Panc1 (cell line): ENCODE measurements around the gene PCDHGA6. TPM values are rescaled to one million over a fixed set of nuclear protein-coding genes. Genes with fewer than 3 reads are reported as not detected.
"Not testable (repeated sequence)": the region's sequence is repeated elsewhere in the genome, so short reads cannot be mapped to it uniquely, and the experiment has no call there.

Source experiments
- ATAC-seq: fragments of 200-7000 bp; cut with Tn5 transposase; 2 replicates; pipeline ENCODE4 v1.9.1; 2020; ENCODE audit warnings: mild to moderate bottlenecking, moderate library complexity
- BruUV-seq: library from RNA; stranded (reverse); fragments of 400-500 nt; replicated peaks from 2 replicates; lab custom pipeline; 2021; lab: Mats Ljungman, UMichigan
- CTCF ChIA-PET: fragments of 300-600 bp; sonication (Branson Sonifier 250); formaldehyde crosslinking; loops from one replicate; lab custom pipeline; 2022; ENCODE audit warnings: antibody characterized with exemption; lab: Charles Lee
- POLR2A ChIA-PET: fragments of 300-600 bp; sonication (Branson Sonifier 250); formaldehyde crosslinking; loops from one replicate; lab custom pipeline; 2022; ENCODE audit warnings: antibody characterized with exemption; lab: Charles Lee
- DNase-seq: peaks from one replicate; pipeline ENCODE4 v3.0.0-alpha.2; 2010; ENCODE audit warnings: low read depth, low spot score
- H3K27ac ChIP-seq: 2 replicates; pipeline ENCODE4 v1.5.1; 2011; ENCODE audit warnings: mild to moderate bottlenecking, low read length, inconsistent platforms
- H3K27me3 ChIP-seq: fragments of 200-500 bp; sonication (Bioruptor generic); 2 replicates; pipeline ENCODE4 v1.6.0; 2014; ENCODE audit warnings: low read length, inconsistent platforms; ENCODE audit not compliant: control insufficient read depth, insufficient read depth
- H3K36me3 ChIP-seq: fragments of 200-500 bp; sonication (Bioruptor generic); 2 replicates; pipeline ENCODE4 v1.5.1; 2014; ENCODE audit warnings: inconsistent platforms, mild to moderate bottlenecking, low read length, moderate library complexity; ENCODE audit not compliant: control insufficient read depth, insufficient read depth
- H3K4me1 ChIP-seq: 2 replicates; pipeline ENCODE4 v1.5.1; 2011; ENCODE audit warnings: inconsistent platforms, mild to moderate bottlenecking, low read length, moderate library complexity; ENCODE audit not compliant: control insufficient read depth, insufficient read depth
- H3K4me3 ChIP-seq, 2 experiments: 2 replicates each; pipeline ENCODE4 v1.5.1; 2011 to 2012; ENCODE audit warnings: low read depth in 2 of 2, low read length in 2 of 2, mild to moderate bottlenecking in 2 of 2, inconsistent platforms in 1 of 2, moderate library complexity in 1 of 2
- H3K9me3 ChIP-seq: fragments of 200-500 bp; sonication (Bioruptor generic); 2 replicates; pipeline ENCODE4 v1.5.1; 2014; ENCODE audit warnings: low read depth, mild to moderate bottlenecking, inconsistent platforms, low read length, moderate library complexity; ENCODE audit not compliant: control insufficient read depth, insufficient read depth
- POLR2AphosphoS5 ChIP-seq: IDR thresholded peaks from 2 replicates; pipeline ENCODE4 v1.6.1; 2012; ENCODE audit warnings: mild to moderate bottlenecking, low read depth, low read length, moderate library complexity
- SIN3A ChIP-seq: IDR thresholded peaks from 2 replicates; pipeline ENCODE4 v1.6.1; 2012; ENCODE audit warnings: low read depth, mild to moderate bottlenecking, low read length, moderate library complexity, borderline replicate concordance; ENCODE audit not compliant: insufficient read depth
- TCF7L2 ChIP-seq: IDR thresholded peaks from 2 replicates; pipeline ENCODE4 v1.6.1; 2011; ENCODE audit warnings: mild to moderate bottlenecking, low read depth, low read length, inconsistent platforms
- in situ Hi-C: cut with HindIII; loops from 2 replicates; pipeline ENCODE4 v1.10.0; 2016; ENCODE audit warnings: low sequenced_read_pairs, low pct_unique_long_range_greater_than_20kb
- intact Hi-C: fragments of 100-400 bp; cut with micrococcal nuclease; formaldehyde crosslinking; loops from one replicate; pipeline ENCODE4 v1.10.0; 2022; ENCODE audit not compliant: unreplicated experiment
- total RNA-seq: library from RNA; stranded (reverse); gene quantifications from one replicate; pipeline ENCODE4 v1.2.1, GENCODE V29; 2021; ENCODE audit not compliant: unreplicated experiment
- TF ChIP-seq, protein P1 (sequence below), 2 experiments: IDR thresholded peaks; 2 replicates each; pipeline ENCODE4 v1.6.1; 2011 to 2012; ENCODE audit warnings: low read depth in 2 of 2, control low read depth in 1 of 2, low read length in 1 of 2, mild to moderate bottlenecking in 1 of 2, moderate library complexity in 1 of 2; ENCODE audit not compliant: insufficient read depth in 1 of 2
- TF ChIP-seq, protein P2 (sequence below): fragments of 450-650 bp; IDR thresholded peaks from 2 replicates; pipeline ENCODE4 v1.5.1; 2017; ENCODE audit warnings: mild to moderate bottlenecking

The PCDHGA6 gene
- total RNA-seq, 1 experiment from 2014 or later: 0.59 TPM

DNA sequence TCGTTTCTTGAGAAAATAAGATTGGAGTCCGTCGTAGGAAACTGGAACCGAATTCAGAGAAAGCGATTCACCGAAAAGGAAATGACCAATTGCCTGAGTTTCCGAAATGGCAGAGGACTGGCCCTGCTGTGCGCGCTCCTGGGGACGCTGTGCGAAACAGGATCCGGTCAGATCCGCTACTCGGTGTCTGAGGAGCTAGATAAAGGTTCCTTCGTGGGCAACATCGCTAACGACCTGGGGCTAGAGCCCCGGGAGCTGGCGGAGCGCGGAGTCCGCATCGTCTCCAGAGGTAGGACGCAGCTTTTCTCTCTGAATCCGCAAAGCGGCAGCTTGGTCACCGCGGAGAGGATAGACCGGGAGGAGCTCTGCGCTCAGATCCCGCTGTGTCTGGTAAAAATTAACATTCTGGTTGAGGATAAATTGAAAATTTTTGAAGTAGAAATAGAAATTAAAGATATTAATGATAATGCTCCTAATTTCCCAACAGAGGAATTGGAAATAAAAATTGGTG lies 29.7 kb upstream of the PCDHGA6 start:
- H3K4me1 ChIP-seq: no peaks in the 10 kb centered on the region
- H3K27me3 ChIP-seq: no peaks in the 10 kb centered on the region; the same call in 1 of the 2 replicates
- intact Hi-C loops: no loop called here
- BruUV-seq: no TSS peak
- ChIA-PET CTCF (interaction anchor here (0.7 kb wide), 1 partner anchor 287 kb away, joined by 3 read pairs; no protein-coding TSS in a partner anchor), POLR2A (interaction anchor here (0.5 to 0.7 kb wide), 2 partner anchors 9 to 13 kb away, joined by 3 to 9 read pairs; partner anchors contain the start of gene PCDHGA1)
- no peak for DNase-seq
- ATAC-seq: no peak
- TF ChIP-seq SIN3A: no peak
- TF ChIP-seq TCF7L2: no peak
- TF ChIP-seq, protein P1, sequence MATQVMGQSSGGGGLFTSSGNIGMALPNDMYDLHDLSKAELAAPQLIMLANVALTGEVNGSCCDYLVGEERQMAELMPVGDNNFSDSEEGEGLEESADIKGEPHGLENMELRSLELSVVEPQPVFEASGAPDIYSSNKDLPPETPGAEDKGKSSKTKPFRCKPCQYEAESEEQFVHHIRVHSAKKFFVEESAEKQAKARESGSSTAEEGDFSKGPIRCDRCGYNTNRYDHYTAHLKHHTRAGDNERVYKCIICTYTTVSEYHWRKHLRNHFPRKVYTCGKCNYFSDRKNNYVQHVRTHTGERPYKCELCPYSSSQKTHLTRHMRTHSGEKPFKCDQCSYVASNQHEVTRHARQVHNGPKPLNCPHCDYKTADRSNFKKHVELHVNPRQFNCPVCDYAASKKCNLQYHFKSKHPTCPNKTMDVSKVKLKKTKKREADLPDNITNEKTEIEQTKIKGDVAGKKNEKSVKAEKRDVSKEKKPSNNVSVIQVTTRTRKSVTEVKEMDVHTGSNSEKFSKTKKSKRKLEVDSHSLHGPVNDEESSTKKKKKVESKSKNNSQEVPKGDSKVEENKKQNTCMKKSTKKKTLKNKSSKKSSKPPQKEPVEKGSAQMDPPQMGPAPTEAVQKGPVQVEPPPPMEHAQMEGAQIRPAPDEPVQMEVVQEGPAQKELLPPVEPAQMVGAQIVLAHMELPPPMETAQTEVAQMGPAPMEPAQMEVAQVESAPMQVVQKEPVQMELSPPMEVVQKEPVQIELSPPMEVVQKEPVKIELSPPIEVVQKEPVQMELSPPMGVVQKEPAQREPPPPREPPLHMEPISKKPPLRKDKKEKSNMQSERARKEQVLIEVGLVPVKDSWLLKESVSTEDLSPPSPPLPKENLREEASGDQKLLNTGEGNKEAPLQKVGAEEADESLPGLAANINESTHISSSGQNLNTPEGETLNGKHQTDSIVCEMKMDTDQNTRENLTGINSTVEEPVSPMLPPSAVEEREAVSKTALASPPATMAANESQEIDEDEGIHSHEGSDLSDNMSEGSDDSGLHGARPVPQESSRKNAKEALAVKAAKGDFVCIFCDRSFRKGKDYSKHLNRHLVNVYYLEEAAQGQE (IDR thresholded peaks at IDR 0.05; ENCODE audit: insufficient read depth in 1 of 2, low read depth in 2 of 2, low read length in 1 of 2): no peak
- TF ChIP-seq, protein P2, sequence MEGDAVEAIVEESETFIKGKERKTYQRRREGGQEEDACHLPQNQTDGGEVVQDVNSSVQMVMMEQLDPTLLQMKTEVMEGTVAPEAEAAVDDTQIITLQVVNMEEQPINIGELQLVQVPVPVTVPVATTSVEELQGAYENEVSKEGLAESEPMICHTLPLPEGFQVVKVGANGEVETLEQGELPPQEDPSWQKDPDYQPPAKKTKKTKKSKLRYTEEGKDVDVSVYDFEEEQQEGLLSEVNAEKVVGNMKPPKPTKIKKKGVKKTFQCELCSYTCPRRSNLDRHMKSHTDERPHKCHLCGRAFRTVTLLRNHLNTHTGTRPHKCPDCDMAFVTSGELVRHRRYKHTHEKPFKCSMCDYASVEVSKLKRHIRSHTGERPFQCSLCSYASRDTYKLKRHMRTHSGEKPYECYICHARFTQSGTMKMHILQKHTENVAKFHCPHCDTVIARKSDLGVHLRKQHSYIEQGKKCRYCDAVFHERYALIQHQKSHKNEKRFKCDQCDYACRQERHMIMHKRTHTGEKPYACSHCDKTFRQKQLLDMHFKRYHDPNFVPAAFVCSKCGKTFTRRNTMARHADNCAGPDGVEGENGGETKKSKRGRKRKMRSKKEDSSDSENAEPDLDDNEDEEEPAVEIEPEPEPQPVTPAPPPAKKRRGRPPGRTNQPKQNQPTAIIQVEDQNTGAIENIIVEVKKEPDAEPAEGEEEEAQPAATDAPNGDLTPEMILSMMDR: no peak
- TF ChIP-seq POLR2AphosphoS5: no peak
- H3K9me3 ChIP-seq: no peaks in the 10 kb centered on the region; the same call in 1 of the 2 replicates
- in situ Hi-C loops: loop anchor here (25.0 kb wide), 1 partner anchor 157 kb away; the partner anchor contains the start of genes PCDHB10, PCDHB11, PCDHB16 and PCDHB8
- H3K4me3 ChIP-seq: no peak overlapping the region
- no peak overlapping the region for H3K27ac ChIP-seq
- no peaks in the 10 kb centered on the region for H3K36me3 ChIP-seq

DNA sequence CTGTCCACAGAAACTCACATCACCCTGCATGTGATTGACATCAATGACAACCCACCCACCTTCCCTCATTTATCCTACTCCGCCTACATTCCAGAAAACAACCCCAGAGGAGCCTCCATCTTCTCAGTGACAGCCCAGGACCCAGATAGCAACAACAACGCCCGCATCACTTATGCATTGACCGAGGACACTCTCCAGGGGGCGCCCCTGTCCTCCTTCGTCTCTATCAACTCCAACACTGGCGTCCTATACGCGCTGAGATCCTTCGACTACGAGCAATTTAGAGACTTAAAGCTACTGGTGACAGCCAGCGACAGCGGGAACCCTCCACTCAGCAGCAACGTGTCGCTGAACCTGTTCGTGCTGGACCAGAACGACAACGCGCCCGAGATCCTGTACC lies 28.4 kb upstream of the PCDHGA6 start:
- no peaks in the 10 kb centered on the region; the same call in 1 of the 2 replicates for H3K9me3 ChIP-seq
- BruUV-seq: no TSS peak
- no peaks in the 10 kb centered on the region; the same call in 1 of the 2 replicates for H3K27me3 ChIP-seq
- TF ChIP-seq, protein P1 (IDR thresholded peaks at IDR 0.05; ENCODE audit: insufficient read depth in 1 of 2, low read depth in 2 of 2, low read length in 1 of 2): no peak
- TF ChIP-seq TCF7L2 (no peak), POLR2AphosphoS5 (no peak), SIN3A (no peak)
- TF ChIP-seq, protein P2: no peak
- H3K27ac ChIP-seq: no peak overlapping the region
- ChIA-PET POLR2A (no interaction called here), CTCF (no interaction called here)
- no peak for DNase-seq
- in situ Hi-C loops (loop anchor here (25.0 kb wide), 1 partner anchor 158 kb away; the partner anchor contains the start of genes PCDHB10, PCDHB11, PCDHB16 and PCDHB8), intact Hi-C loops (no loop called here)
- ATAC-seq: no peak
- H3K4me3 ChIP-seq: no peak overlapping the region
- no peaks in the 10 kb centered on the region for H3K36me3 ChIP-seq
- no peaks in the 10 kb centered on the region for H3K4me1 ChIP-seq

DNA sequence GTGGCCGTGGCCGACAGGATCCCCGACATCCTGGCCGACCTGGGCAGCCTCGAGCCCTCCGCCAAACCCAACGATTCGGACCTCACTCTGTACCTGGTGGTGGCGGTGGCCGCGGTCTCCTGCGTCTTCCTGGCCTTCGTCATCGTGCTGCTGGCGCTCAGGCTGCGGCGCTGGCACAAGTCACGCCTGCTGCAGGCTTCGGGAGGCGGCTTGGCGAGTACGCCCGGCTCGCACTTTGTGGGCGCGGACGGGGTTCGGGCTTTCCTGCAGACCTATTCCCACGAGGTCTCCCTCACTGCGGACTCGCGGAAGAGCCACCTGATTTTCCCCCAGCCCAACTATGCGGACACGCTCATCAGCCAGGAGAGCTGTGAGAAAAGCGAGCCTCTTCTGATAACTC lies 27.7 kb upstream of the PCDHGA6 start:
- H3K36me3 ChIP-seq, DNase-seq, H3K27me3 ChIP-seq, intact Hi-C loops, H3K4me3 ChIP-seq, H3K27ac ChIP-seq, CTCF ChIA-PET, BruUV-seq, ATAC-seq, H3K4me1 ChIP-seq, POLR2A ChIA-PET, H3K9me3 ChIP-seq: not testable (repeated sequence)
- in situ Hi-C loops: loop anchor here (25.0 kb wide), 1 partner anchor 159 kb away; the partner anchor contains the start of genes PCDHB10, PCDHB11, PCDHB16 and PCDHB8
